IPS-NIHi7 (cell line): ENCODE data around the gene LGI4.

Source experiments
- DNase-seq: peaks from one replicate; pipeline ENCODE4 v3.0.0; 2012; ENCODE audit warnings: mixed read lengths; ENCODE audit errors: extremely low spot score

Gene LGI4

GRCh38 chr19:35087393-35087792 lies 47.5 kb downstream of the LGI4 start:
- no peak for DNase-seq

- no peak for DNase-seq
Observed at GRCh38 chr19:35086455-35086854, 48.4 kb downstream of the LGI4 start.

- DNase-seq: no peak
Observed at GRCh38 chr19:35085947-35086346, 48.9 kb downstream of the LGI4 start.

GRCh38 chr19:35084509-35084762 lies 50.4 kb downstream of the LGI4 start:
- no peak for DNase-seq

- DNase-seq: no peak
Observed at GRCh38 chr19:35083691-35084508, 51.0 kb downstream of the LGI4 start.

- DNase-seq: no peak
Observed at GRCh38 chr19:35081201-35081600, 53.7 kb downstream of the LGI4 start.

- no peak for DNase-seq
Observed at GRCh38 chr19:35080613-35081170, 54.2 kb downstream of the LGI4 start.

GRCh38 chr19:35079826-35080225 lies 55.0 kb downstream of the LGI4 start:
- no peak for DNase-seq

GRCh38 chr19:35077411-35078223 lies 57.2 kb downstream of the LGI4 start:
- no peak for DNase-seq

GRCh38 chr19:35076657-35077056 lies 58.2 kb downstream of the LGI4 start:
- no peak for DNase-seq

- DNase-seq: no peak
Observed at GRCh38 chr19:35076026-35076370, 58.9 kb downstream of the LGI4 start.

GRCh38 chr19:35075202-35076025 lies 59.4 kb downstream of the LGI4 start:
- no peak for DNase-seq
